Measurements from ENCODE around the gene DSCAM.
"Not testable (repeated sequence)": the region's sequence is repeated elsewhere in the genome, so short reads cannot be mapped to it uniquely, and the experiment has no call there.

Gene DSCAM

DNA sequence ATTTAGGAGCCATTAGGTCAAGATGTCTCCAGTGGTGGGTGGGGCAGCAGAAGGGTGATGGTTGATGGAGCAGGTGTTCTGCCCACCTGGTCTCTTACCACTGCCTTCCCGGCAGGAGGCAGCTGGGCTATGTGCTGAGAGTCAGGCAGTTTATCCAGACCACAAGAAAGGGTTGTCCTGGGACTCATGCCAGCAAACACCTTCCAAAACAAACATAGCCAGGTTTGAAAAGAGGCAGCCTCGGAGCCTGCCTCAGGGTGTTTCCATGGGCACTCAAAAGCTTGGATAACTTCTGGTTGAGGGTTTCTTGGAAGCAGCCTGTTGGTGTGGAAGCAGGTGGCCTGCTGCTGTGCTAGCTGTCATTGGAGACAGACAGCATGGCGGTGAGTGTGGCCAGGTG lies 792.6 kb downstream of the DSCAM start:
- H3K36me3 Mint-ChIP-seq (ENCODE audit: low read depth), result no peaks in the 10 kb centered on the region
- no peaks in the 10 kb centered on the region for H3K4me1 Mint-ChIP-seq (ENCODE audit: low read depth)
- no peaks in the 10 kb centered on the region for H3K27me3 Mint-ChIP-seq (ENCODE audit: low read depth)
- no peak overlapping the region for H3K27ac Mint-ChIP-seq
- no peak for DNase-seq (ENCODE audit: low spot score)
- no peak overlapping the region for H3K4me3 Mint-ChIP-seq
- H3K9me3 Mint-ChIP-seq, result peaks cover 8% of the 10 kb centered on the region

DNA sequence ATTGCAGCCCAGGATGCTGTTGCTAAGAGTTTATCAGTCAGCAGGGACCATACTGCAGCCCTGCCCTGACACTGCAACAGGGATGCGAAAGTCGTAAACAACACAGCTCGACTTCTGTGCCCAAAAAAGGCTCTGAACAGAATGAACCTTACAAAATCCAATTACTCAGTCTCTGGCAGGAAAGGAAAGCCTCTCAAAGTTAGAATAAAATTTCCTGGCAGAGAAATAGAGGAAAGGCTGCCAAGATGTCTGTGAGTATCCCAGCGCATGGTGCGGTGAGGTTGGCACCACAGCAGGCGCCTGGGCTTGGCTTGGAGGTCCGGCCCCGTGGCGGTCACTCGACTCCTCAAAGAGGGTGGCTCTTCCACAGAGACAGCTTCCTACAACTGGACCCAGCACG lies 794.0 kb downstream of the DSCAM start:
- H3K27me3 Mint-ChIP-seq (ENCODE audit: low read depth), result no peaks in the 10 kb centered on the region
- H3K27ac Mint-ChIP-seq, result no peak overlapping the region
- no peaks in the 10 kb centered on the region for H3K4me1 Mint-ChIP-seq (ENCODE audit: low read depth)
- no peaks in the 10 kb centered on the region for H3K36me3 Mint-ChIP-seq (ENCODE audit: low read depth)
- no peak overlapping the region for H3K4me3 Mint-ChIP-seq
- no peak for DNase-seq (ENCODE audit: low spot score)
- H3K9me3 Mint-ChIP-seq, result peaks cover 3% of the 10 kb centered on the region

DNA sequence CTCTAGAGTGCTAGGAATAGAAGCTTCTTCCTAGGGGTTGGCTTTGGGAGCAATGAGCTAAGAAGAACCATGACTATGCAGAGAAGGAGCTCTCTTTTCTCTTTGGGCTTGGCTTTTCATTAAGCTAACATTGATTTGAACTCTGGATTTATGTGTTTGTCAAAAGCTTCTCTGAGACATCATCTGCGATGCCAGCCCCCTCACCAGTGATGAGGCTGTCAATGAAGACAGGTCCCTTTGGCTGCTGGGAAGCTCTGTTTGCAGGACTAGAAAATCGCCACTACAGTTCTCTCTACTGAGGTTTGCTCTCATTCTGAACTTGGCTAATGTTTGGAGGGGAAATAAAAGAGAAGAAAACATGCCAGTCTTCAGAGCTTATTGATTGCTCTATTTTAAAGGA lies 794.7 kb downstream of the DSCAM start:
- H3K9me3 Mint-ChIP-seq, result peaks cover 3% of the 10 kb centered on the region
- H3K4me3 Mint-ChIP-seq, result no peak overlapping the region
- H3K27ac Mint-ChIP-seq, result no peak overlapping the region
- H3K4me1 Mint-ChIP-seq (ENCODE audit: low read depth), result no peaks in the 10 kb centered on the region
- H3K36me3 Mint-ChIP-seq (ENCODE audit: low read depth), result no peaks in the 10 kb centered on the region
- no peak for DNase-seq (ENCODE audit: low spot score)
- no peaks in the 10 kb centered on the region for H3K27me3 Mint-ChIP-seq (ENCODE audit: low read depth)

DNA sequence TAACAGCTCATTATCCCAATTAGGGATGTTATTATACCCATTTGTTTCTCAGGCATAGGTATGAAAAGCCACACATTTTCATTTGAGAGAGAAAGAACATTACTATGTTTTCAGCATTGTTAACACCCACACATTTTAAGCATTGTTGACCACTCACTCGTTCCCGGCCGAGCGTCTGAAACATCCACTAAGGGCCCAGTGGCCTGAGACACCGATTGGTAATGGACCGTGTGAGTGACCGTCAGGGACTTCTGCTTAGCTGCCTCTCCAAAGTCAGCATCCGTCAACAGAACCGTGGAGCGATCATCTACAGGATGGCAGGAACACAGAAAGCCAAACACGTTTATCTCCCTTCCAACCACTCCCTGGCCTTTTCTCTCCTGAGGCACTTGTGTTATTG lies 795.2 kb downstream of the DSCAM start:
- Mint-ChIP-seq H3K27ac (no peak overlapping the region), H3K4me1 (ENCODE audit: low read depth) (no peaks in the 10 kb centered on the region)

DNA sequence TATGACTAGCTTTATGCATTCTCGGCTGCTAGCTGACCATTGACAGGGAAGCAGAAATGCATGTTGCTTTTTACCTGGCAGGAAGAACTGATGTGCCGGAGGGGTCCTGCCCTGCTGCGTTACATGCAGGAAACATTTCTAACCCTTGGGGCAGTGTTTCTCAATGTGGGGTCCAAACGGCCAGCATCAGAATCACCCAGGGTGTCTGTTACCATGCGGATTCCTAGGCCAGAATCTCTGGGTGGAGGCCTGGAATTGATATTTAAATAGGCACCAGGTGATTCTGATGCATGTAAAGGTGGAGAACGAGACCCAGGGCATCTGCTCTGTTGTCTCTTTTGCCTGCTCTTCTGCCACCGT lies 797.0 kb downstream of the DSCAM start:
- Mint-ChIP-seq H3K27ac (no peak overlapping the region), H3K4me1 (ENCODE audit: low read depth) (no peaks in the 10 kb centered on the region), H3K9me3 (peaks cover 6% of the 10 kb centered on the region), H3K27me3 (ENCODE audit: low read depth) (no peaks in the 10 kb centered on the region), H3K4me3 (no peak overlapping the region), H3K36me3 (ENCODE audit: low read depth) (no peaks in the 10 kb centered on the region)
- no peak for DNase-seq (ENCODE audit: low spot score)

More for the DNA sequence above, 795.2 kb downstream of the DSCAM start:
- no peaks in the 10 kb centered on the region for H3K27me3 Mint-ChIP-seq (ENCODE audit: low read depth)
- no peak overlapping the region for H3K4me3 Mint-ChIP-seq
- peaks cover 3% of the 10 kb centered on the region for H3K9me3 Mint-ChIP-seq
- H3K36me3 Mint-ChIP-seq (ENCODE audit: low read depth), result no peaks in the 10 kb centered on the region
- no peak for DNase-seq (ENCODE audit: low spot score)

DNA sequence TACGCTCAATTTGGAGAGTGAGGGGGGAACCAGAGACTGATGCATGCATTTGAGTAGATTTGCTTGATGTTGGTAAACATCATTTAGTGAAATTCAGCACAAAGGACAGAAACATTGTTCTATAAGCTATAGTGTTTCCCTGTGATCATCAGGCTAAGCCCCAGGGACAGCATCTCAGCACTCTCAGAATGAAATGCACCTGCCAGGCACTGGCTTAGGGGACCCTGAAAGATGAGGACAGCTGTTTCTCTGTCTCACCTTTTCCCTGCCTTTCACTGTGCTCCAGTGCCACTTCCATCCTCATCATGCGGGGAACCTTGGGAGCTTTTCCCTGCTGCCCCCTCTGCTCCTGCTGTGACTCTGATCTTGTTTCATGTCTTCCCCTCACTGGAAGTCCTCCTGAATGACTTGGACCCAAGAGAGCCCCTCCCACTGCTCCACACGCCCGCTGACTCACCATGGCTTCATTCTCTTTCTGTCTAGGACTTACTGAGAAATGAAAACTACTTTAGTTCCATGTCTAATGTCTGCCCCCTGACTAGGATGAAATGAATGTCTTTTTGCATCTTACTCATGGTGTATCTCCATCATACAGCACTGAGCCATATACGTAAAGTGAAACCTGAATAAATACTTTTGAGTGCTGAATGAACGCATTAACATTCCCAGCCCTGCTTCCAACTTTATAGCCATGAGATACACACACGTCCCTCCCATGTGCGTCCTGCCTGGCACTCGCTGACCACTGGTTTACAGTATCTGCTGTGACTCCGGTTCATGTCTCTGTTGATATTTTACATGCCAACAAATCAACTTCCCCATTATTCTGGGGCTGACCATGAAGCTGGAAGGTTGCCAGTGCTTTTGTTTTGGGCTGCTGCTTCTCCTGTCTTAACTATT lies 797.7 kb downstream of the DSCAM start:
- Mint-ChIP-seq H3K4me1 (ENCODE audit: low read depth) (no peaks in the 10 kb centered on the region), H3K27me3 (ENCODE audit: low read depth) (no peaks in the 10 kb centered on the region), H3K4me3 (no peak overlapping the region), H3K27ac (no peak overlapping the region), H3K9me3 (peaks cover 6% of the 10 kb centered on the region), H3K36me3 (ENCODE audit: low read depth) (no peaks in the 10 kb centered on the region)
- DNase-seq (ENCODE audit: low spot score), result no peak

DNA sequence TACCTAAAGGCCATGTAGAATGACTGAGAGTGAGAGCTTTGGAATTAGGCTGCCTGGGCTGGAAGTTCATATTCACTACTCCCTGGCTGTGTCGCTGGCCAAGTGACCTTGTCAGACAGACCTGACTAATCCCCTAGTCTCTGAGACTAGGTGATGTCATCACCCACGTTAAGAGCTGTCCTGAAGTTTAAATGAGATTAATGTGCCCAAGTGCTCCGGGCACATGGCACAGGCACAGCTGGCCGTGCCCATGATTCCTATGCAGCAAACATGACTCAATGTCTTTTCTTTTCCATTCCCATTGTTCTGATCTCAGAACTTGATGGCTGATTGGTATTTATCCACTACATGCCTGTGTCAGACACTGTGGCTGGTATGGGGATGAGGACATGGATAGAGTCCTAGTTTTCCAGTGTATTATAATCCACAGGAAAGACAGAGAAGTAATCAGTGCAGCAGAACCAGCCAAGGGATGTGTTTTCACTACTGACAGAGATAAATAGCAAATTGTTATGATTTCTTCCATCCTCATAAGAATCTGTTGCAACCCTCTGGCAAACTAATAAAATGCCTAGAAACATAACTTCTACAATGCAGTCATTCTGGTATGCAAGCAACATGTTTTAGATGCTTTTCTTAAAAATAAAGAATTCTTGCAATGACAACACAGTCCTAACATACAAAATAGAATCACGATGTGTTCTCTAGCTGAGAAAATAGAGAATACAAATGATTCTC lies 798.8 kb downstream of the DSCAM start:
- Mint-ChIP-seq H3K27me3 (ENCODE audit: low read depth) (no peaks in the 10 kb centered on the region), H3K36me3 (ENCODE audit: low read depth) (no peaks in the 10 kb centered on the region), H3K4me1 (ENCODE audit: low read depth) (no peaks in the 10 kb centered on the region), H3K4me3 (no peak overlapping the region), H3K9me3 (peaks cover 4% of the 10 kb centered on the region), H3K27ac (no peak overlapping the region)
- no peak for DNase-seq (ENCODE audit: low spot score)

DNA sequence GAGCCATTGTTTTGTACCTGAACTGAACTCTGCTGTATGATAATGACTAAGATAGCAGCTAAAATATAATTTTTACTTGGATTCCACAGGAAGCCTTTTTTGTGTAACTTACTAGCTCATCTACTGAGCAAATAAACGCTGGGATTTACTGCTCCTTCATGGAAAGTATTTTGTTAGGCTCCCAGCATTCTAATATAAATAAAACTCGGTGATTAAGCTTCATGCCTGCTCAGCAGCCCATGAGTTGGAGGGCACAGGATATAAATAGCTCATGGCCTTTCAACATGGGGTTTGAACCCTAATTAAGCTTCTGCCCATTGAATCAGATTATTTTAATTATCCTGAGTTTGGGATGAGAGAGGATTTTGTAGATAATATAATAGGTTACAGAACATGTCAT lies 799.7 kb downstream of the DSCAM start:
- H3K27ac Mint-ChIP-seq, result no peak overlapping the region
- DNase-seq (ENCODE audit: low spot score), result no peak
- no peaks in the 10 kb centered on the region for H3K27me3 Mint-ChIP-seq (ENCODE audit: low read depth)
- no peaks in the 10 kb centered on the region for H3K4me1 Mint-ChIP-seq (ENCODE audit: low read depth)
- peaks cover 4% of the 10 kb centered on the region for H3K9me3 Mint-ChIP-seq
- no peak overlapping the region for H3K4me3 Mint-ChIP-seq
- H3K36me3 Mint-ChIP-seq (ENCODE audit: low read depth), result no peaks in the 10 kb centered on the region

DNA sequence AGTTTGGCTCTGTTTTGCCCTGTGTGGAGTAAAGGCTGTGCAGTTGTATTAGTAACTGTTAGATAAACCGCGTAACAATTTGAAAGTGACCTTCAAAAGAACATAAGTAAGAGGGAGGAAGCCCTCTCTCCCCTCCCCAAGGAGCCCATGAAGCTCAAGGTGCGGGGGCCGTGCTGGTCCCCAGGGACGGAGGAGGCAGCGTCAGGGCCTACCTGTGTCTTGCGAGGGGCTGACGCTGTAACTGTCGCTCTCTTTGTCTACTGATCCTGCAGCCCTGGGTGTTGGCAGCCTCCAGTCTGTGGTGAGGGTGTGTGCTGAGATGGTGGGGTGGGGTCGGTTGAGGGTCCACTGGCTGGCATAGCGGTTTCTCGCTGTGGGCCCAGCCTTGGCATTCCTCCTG lies 803.1 kb downstream of the DSCAM start:
- no peak for DNase-seq (ENCODE audit: low spot score)
- no peaks in the 10 kb centered on the region for H3K4me1 Mint-ChIP-seq (ENCODE audit: low read depth)
- no peak overlapping the region for H3K4me3 Mint-ChIP-seq
- no peaks in the 10 kb centered on the region for H3K36me3 Mint-ChIP-seq (ENCODE audit: low read depth)
- H3K27me3 Mint-ChIP-seq (ENCODE audit: low read depth), result no peaks in the 10 kb centered on the region
- H3K27ac Mint-ChIP-seq, result no peak overlapping the region
- peaks cover 11% of the 10 kb centered on the region for H3K9me3 Mint-ChIP-seq

DNA sequence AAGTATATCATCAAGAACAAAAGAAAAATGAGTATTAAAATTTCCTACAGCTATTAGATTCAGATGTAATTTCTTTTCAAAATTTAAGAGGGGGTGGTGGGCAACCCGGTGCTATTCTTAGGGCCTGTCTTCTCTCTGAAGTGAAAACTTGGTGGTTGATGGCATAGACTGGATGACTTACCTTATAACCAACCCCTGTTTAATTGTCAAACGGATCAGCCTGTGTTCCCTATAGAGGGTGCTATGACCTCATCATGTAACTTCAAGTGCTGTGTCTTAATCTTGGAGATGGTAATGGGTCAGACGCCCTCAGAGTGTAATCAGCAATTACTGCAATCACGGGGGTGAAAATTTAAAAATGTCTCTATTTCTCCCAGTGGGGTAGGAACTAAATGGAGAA lies 803.5 kb downstream of the DSCAM start:
- DNase-seq (ENCODE audit: low spot score), result no peak
- H3K4me1 Mint-ChIP-seq (ENCODE audit: low read depth), result no peaks in the 10 kb centered on the region
- H3K36me3 Mint-ChIP-seq (ENCODE audit: low read depth), result no peaks in the 10 kb centered on the region
- no peaks in the 10 kb centered on the region for H3K27me3 Mint-ChIP-seq (ENCODE audit: low read depth)
- H3K4me3 Mint-ChIP-seq, result no peak overlapping the region
- H3K9me3 Mint-ChIP-seq, result peaks cover 11% of the 10 kb centered on the region
- no peak overlapping the region for H3K27ac Mint-ChIP-seq

DNA sequence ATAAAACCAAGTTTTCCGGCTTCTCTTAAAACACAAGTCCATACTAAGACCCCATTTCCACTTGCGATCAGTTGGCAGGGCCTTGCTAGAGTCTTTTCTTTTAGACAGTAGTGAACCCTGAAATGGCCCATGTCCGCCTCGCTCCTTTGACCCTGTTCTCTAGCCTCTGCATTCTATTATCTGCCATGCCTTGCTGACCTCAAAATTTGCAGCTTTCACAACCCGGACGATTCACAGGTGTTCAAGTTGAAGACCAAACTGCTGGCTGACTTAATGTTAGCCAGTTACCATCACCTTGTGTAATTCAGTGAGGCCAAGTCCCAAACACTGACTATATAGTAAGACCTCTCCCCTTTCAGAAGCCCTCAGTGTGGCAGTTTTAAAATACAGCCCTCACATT lies 805.5 kb downstream of the DSCAM start:
- Mint-ChIP-seq H3K9me3 (peaks cover 11% of the 10 kb centered on the region), H3K27me3 (ENCODE audit: low read depth) (no peaks in the 10 kb centered on the region), H3K27ac (no peak overlapping the region), H3K4me1 (ENCODE audit: low read depth) (no peaks in the 10 kb centered on the region), H3K4me3 (no peak overlapping the region), H3K36me3 (ENCODE audit: low read depth) (no peaks in the 10 kb centered on the region)
- no peak for DNase-seq (ENCODE audit: low spot score)

DNA sequence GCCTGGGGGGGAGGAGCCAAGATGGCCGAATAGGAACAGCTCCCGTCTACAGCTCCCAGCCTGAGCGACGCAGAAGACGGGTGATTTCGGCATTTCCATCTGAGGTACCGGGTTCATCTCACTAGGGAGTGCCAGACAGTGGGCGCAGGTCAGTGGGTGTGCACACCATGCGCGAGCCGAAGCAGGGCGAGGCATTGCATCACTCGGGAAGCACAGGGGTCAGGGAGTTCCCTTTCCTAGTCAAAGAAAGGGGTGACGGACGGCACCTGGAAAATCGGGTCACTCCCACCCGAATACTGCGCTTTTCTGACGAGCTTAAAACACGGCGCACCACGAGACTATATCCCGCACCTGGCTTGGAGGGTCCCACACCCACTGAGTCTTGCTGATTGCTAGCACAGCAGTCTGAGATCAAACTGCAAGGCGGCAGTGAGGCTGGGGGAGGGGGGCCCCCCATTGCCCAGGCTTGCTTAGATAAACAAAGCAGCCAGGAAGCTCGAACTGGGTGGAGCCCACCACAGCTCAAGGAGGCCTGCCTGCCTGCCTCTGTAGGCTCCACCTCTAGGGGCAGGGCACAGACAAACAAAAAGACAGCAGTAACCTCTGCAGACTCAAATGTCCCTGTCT lies 813.7 kb downstream of the DSCAM start:
- H3K36me3 Mint-ChIP-seq (ENCODE audit: low read depth); H3K4me1 Mint-ChIP-seq (ENCODE audit: low read depth); H3K27ac Mint-ChIP-seq; H3K4me3 Mint-ChIP-seq; H3K27me3 Mint-ChIP-seq (ENCODE audit: low read depth); DNase-seq (ENCODE audit: low spot score): not testable (repeated sequence)
- H3K9me3 Mint-ChIP-seq, result peaks cover 31% of the 10 kb centered on the region

DNA sequence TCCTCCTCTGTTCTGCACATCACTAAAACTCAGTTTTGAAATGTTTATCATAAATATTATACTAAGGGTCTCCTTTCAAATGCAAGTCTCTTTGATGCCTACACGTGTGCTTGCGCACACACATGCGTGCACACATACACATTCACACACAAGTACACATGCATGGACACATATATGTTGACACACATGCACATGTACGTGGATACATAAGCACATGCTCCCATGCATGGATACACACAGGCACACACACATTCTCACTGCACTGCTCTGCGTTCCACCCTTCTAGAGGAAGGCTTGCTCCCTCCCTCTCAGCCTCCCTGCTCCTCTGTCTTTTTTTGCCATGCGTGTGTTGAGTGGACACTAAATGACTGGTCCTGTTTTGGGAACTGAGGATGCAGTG lies 817.1 kb downstream of the DSCAM start:
- no peak overlapping the region for H3K27ac Mint-ChIP-seq
- H3K36me3 Mint-ChIP-seq (ENCODE audit: low read depth), result no peaks in the 10 kb centered on the region
- no peak for DNase-seq (ENCODE audit: low spot score)
- H3K9me3 Mint-ChIP-seq, result peaks cover 31% of the 10 kb centered on the region
- H3K27me3 Mint-ChIP-seq (ENCODE audit: low read depth), result no peaks in the 10 kb centered on the region
- H3K4me1 Mint-ChIP-seq (ENCODE audit: low read depth), result no peaks in the 10 kb centered on the region
- no peak overlapping the region for H3K4me3 Mint-ChIP-seq

DNA sequence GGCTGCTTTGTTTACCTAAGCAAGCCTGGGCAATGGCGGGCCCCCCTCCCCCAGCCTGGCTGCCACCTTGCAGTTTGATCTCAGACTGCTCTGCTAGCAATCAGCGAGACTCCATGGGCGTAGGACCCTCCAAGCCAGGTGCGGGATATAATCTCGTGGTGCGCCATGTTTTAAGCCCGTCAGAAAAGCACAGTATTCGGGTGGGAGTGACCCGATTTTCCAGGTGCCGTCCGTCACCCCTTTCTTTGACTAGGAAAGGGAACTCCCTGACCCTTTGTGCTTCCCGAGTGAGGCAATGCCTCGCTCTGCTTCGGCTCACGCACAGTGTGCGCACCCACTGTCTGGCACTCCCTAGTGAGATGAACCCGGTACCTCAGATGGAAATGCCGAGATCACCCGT lies 818.6 kb downstream of the DSCAM start:
- not testable (repeated sequence) for H3K4me1 Mint-ChIP-seq (ENCODE audit: low read depth)
- H3K9me3 Mint-ChIP-seq, result peaks cover 31% of the 10 kb centered on the region

More for the DNA sequence above, 818.6 kb downstream of the DSCAM start:
- H3K36me3 Mint-ChIP-seq (ENCODE audit: low read depth); DNase-seq (ENCODE audit: low spot score); H3K4me3 Mint-ChIP-seq; H3K27me3 Mint-ChIP-seq (ENCODE audit: low read depth); H3K27ac Mint-ChIP-seq: not testable (repeated sequence)

All from T-helper 2 cell treated with Interferon-gamma antibody and Interleukin-4, amounts not matched to agents 5 μg/mL and 100 μg/mL, for 36 hours (primary cell).